KG1 (cell line): ENCODE measurements around the gene SLC15A2.
"Not testable (repeated sequence)": the region's sequence is repeated elsewhere in the genome, so short reads cannot be mapped to it uniquely, and the experiment has no call there.

Source experiments
- DNase-seq: peaks from one replicate; lab custom pipeline; 2025; lab: John Stamatoyannopoulos, UW

SLC15A2 gene

DNA sequence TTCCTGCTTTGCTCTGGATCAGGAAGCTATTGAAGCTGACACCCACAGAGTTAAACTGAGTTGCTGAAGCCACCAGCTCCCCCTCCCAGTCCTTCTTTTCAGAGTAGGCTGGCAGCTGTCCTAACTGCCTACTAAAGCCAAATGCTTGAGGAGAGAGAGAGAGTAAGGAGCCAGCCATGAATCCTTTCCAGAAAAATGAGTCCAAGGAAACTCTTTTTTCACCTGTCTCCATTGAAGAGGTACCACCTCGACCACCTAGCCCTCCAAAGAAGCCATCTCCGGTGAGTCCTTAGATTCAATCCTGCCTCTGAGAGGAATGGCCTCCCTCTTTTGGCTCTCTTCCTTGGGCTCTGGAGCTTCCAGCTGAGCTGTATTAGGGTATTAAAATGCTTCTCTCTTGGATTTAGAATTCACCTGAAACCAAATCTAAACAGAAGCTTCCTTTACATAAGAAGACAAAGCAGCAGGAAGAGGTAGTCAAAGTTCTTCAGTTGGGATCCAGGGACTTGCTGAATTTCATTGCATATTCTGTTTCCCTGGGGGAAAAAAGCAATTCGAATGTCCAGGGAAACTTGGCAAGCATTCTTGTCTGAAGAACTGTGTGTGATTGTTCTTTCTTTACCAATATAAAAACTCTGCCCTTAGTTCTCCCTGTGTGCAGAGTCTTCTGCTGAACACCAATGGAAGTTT lies at the start of gene SLC15A2:
Gene SLC15A2 (plus strand): TSS at position 101 of the 690 bp plus-strand sequence. CDS start 76 bp downstream, at position 177.
- no peak for DNase-seq

- no peak for DNase-seq
These were observed 49.3 kb upstream of the SLC15A2 start for GRCh38 chr3:121844892-121845291.

DNA sequence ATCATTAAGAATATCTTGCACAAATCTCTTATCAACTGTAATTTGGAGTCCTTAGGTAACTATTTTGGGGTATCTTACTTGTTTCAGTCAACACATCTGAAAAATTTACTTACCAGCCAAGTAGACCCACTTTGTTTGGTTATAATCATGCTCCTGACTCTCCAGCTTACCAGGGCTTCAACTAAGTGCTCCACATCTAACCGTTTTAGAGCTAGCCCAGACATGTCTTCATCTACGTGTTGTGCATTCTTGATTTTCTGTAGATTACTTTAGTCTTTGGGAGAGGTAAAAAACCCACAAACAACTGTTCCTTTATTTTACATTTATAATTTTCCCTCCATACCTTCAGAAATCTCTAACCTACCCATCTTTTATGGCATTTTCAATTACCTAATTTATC lies 41.9 kb upstream of the SLC15A2 start:
- DNase-seq: no peak

- DNase-seq: no peak
These were observed 38.6 kb upstream of the SLC15A2 start for GRCh38 chr3:121855555-121855954.

DNA sequence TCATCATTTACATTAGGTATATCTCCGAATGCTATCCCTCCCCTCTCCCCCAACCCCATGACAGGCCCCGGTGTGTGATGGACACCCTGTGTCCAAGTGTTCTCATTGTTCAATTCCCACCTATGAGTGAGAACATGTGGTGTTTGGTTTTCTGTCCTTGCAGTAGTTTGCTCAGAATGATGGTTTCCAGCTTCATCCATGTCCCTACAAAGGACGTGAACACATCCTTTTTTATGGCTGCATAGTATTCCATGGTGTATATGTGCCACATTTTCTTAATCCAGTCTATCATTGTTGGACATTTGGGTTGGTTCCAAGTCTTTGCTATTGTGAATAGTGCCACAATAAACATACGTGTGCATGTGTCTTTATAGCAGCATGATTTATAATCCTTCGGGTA lies 36.4 kb upstream of the SLC15A2 start:
- not testable (repeated sequence) for DNase-seq

DNA sequence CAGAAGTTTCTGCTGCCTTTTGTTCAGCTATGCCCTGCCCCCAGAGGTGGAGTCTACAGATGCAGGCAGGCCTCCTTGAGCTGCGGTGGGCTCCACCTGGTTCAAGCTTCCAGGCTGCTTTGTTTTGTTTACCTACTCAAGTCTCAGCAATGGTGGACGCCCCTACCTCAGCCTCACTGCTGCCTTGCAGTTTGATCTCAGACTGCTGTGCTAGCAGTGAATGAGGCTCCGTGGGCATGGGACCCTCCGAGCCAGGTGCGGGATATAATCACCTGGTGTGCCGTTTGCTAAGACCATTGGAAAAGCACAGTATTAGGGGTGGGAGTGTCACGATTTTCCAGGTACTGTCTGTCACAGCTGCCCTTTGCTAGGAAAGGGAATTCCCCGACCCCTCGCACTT lies 31.0 kb upstream of the SLC15A2 start:
- DNase-seq: not testable (repeated sequence)

DNA sequence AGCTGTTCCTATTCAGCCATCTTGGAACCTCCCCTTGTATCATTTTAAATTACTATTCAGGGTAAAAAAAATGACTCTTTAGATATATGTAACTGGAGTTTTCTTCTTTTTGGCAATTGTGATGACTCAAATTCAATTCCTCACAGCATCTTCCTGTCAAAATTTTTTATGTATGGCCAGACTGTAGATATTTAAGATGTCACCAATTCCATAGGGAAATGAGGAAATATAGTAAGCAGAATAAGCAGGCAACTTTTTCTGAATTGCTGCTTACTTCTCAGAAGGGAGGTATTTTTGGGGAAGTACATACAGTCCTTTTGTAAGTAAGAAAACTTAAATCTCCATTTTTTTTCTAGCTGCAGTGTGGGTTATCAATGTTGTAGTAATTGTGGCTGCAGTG lies 30.4 kb upstream of the SLC15A2 start:
- DNase-seq: no peak

- DNase-seq: no peak
These were observed 24.5 kb upstream of the SLC15A2 start for GRCh38 chr3:121869736-121870135.

DNA sequence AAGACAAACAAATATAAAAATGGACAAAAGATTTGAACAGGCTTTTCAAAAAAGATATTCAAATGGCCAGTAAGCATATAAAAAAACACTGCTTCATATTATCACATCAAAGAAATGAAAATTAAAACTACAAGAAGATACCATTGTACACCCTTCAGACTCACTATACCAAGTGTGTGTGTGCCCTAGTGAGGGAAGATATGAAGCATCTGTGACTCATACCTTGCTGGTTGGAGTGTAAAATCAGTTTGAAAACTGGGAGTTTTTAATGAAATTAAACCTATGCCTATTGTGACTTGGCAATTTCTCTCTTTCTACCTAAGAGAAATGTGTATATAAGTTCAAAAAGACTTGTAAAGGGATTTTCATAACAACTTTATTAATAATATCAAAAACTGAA lies 23.5 kb upstream of the SLC15A2 start:
- DNase-seq: no peak

DNA sequence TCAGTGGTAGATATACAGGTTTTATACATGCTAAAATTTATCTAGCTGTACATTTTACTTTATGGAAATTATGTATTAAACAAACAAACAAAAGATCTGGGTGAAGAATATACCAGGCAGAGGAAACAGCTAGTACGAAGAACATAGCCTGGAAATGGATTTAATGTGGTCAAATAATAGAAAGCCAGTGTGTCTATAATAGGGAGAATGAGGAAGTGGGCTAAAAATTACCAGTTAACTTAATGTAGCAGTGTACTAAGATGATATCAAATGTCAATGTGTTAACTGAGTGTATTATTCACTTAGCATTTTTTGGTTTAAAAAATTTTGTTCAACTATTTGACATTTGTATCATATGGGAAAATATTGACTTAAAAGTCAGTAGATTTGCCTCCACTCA lies 22.8 kb upstream of the SLC15A2 start:
- DNase-seq: peak; percentile 9

GRCh38 chr3:121878411-121878810 lies 15.8 kb upstream of the SLC15A2 start:
- no peak for DNase-seq

- no peak for DNase-seq
These were observed 10.7 kb upstream of the SLC15A2 start for GRCh38 chr3:121883507-121883906.

GRCh38 chr3:121885386-121885785 lies 8.8 kb upstream of the SLC15A2 start:
- DNase-seq: no peak

DNA sequence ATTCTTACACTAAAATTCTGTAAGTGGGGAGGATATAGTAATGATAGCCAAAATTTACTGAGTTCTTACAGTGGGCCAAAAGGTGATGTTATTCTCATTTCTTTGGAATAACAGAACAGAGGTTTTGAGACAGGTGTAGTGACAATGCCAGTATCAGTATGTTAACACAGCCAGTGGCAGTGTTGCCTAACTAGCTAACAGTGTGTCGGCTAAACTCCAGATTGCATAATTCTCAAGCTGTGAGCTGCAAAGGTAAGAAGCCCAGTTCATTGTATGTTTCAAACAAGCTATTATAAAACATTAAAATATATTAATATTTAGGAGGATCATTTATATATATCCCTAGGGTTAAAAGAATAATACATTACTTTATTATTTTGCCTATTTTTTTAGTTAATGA lies 920 bp downstream of the SLC15A2 start:
- DNase-seq: no peak

DNA sequence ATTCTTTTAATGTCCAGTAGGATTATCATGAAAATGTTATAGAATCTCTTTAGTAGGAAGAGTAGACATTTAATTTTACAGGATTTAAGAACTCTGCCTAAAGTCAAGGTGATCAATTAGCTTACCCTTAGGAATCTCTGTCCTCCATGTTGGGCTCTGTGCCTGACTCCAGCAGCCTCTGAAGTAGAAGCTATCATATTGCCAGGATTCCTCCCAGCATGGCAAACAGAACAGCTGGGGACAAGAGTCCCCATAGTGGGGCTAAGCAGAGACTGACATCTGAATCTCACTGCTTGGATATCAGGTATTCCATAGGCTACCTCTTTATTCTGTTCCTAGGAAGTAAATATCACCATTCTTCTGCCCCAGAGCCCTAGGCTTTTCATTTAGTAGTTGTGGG lies 1.5 kb downstream of the SLC15A2 start:
- no peak for DNase-seq

- no peak for DNase-seq
These were observed 2.6 kb downstream of the SLC15A2 start for GRCh38 chr3:121896823-121897222.

DNA sequence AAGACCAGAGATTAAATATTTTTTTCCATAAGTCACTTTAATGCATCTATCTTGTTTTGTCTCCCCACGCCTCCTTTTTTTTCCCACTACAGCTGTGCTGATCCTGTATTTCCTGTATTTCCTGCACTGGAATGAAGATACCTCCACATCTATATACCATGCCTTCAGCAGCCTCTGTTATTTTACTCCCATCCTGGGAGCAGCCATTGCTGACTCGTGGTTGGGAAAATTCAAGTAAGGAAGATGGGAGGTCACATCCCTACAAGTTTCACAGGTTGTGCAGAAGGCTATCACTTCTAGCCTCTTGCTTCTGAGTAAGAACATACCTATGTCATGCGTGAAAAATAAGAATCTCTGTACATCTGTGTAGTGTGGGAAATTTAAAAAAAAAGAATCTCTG lies 3.1 kb downstream of the SLC15A2 start:
- DNase-seq: no peak

DNA sequence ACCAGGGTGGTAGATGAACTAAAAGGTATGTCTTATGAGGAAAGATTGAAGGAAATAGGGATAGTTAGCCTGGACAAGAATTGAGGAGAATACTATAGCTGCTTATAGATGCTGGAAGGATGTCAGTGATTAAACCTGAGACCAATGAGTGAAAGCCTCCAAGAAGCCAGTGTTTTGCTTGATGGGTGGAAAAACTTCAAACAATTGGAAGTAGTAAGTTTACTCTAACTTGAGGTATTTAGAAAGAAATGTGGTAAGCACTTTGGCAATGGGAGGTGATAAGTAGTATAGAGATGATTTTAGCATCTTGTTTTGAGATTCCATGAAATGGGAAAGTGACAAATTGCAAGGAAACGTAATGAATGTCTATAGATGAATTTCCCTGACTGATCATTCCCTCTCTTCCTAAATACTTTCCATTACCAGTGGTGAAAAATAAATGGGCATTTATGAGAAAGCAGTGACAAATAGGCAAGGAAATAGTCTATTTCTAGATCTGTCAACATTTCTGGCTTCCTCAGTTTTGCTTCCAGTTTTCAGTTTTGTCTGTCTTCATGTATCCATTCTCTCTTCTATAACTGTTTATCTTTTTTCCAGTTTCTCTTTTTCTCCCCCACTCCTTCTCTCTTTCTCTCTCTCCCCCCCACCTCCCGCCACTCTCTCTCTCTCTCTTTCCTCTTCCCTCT lies 19.2 kb downstream of the SLC15A2 start:
- DNase-seq: no peak

DNA sequence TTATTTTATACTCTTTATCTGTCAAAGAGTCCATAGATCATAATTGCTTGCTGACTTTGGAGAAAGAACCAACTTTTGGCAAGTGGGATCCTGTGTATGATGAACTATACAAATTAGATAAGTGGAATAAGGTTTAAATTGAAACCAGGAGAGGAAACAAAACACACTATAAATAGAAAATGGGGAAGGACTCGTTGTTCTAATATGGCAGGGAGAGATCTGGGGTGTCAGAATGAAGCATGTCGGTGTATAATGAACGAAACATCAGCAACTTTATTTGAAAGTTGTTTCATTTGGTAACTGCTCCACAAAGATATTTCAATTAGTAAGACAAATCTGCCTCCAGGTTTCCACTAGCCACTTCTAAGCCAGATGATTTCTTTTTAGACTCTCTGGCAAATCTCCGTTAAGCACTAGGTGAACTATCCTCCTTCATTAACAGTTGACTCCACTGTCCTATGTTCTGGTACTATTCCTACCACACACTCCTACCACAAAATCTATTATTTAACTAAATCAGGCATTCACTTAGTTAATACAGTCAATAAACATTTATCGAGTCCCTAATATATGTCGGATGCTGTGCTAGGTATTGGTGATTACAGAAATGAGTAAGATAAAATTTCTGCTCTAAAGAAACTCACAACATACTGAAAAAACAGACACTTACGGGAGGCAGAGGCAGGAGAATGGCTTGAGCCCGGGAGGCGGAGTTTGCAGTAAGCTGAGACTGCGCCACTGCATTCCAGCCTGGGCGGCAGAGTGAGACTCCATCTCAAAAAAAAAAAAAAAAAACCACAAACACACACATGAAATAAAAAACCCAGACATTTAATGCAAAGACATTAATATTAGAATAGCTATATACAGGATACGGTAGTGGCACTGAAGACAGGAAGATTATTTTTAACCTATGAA lies 20.1 kb downstream of the SLC15A2 start:
- DNase-seq: no peak

- DNase-seq: no peak
These were observed 22.0 kb downstream of the SLC15A2 start for GRCh38 chr3:121916189-121916588.

GRCh38 chr3:121918779-121919483 lies 24.7 kb downstream of the SLC15A2 start:
- no peak for DNase-seq

GRCh38 chr3:121924734-121925133 lies 30.5 kb downstream of the SLC15A2 start:
- DNase-seq: no peak
